K562 (cell line): ENCODE measurements around the gene CABP2. TPM values are rescaled to one million over a fixed set of nuclear protein-coding genes. Genes with fewer than 3 reads are reported as not detected.

Source experiments
- ATAC-seq: fragments of 200-7000 bp; cut with Tn5 transposase; 3 replicates; pipeline ENCODE4 v1.9.1; 2020; ENCODE audit warnings: moderate library complexity
- BruUV-seq: library from RNA; stranded (reverse); fragments of 400-500 nt; replicated peaks from 2 replicates; lab custom pipeline; 2021; lab: Mats Ljungman, UMichigan
- CTCF ChIA-PET: fragments of 300-600 bp; formaldehyde crosslinking; extraction: SDS; loops from one replicate; lab custom pipeline; 2021; ENCODE audit warnings: low intra/inter-chr PET ratio; lab: Yijun Ruan, JAX
- POLR2A ChIA-PET: fragments of 300-600, 350-650 bp; sonication (Branson Sonifier 250); formaldehyde crosslinking; extraction: SDS; loops from one replicate; lab custom pipeline; 2021; ENCODE audit warnings: antibody characterized with exemption, inconsistent platforms; lab: Yijun Ruan, JAX
- DNase-seq, 4 experiments: peaks; one replicate each; pipeline versions ENCODE4 v3.0.0 to v3.0.0-alpha.2; 2011 to 2018; ENCODE audit warnings: low spot score in 3 of 4, mixed read lengths in 3 of 4; ENCODE audit errors: extremely low read depth in 1 of 4
- FAIRE-seq: peaks from 2 replicates; lab custom pipeline; 2011; peaks lifted over from hg19 to GRCh38; lab: Jason Lieb, UNC
- H2AFZ ChIP-seq: 2 replicates; pipeline ENCODE4 v1.6.0; 2011; ENCODE audit warnings: low read depth, low read length, control low read depth, inconsistent platforms
- H3K27ac ChIP-seq: fragments of 200-600 bp; 3 replicates; pipeline ENCODE4 v1.8.0; 2011; ENCODE audit warnings: low read depth, mild to moderate bottlenecking, control low read depth, inconsistent platforms, low read length, moderate library complexity, mixed read lengths; ENCODE audit errors: extremely low read depth
- H3K27me3 ChIP-seq, 2 experiments: fragments of 300-600 bp in 1 of 2; 2 replicates in 1 of 2; 3 replicates in 1 of 2; pipeline versions ENCODE4 v1.6.0 to v1.8.0; 2011; ENCODE audit warnings: inconsistent platforms in 2 of 2, low read length in 2 of 2, mild to moderate bottlenecking in 1 of 2, mixed read lengths in 1 of 2, moderate library complexity in 1 of 2; ENCODE audit not compliant: control insufficient read depth in 2 of 2, insufficient read depth in 2 of 2
- H3K36me3 ChIP-seq: fragments of 300-600 bp; 3 replicates; pipeline ENCODE4 v1.8.0; 2011; ENCODE audit warnings: mild to moderate bottlenecking, low read length, inconsistent platforms; ENCODE audit not compliant: control insufficient read depth, insufficient read depth
- H3K4me1 ChIP-seq, 2 experiments: fragments of 200-600 bp in 1 of 2; replicated peaks in 1 of 2; 2 replicates in 1 of 2; 3 replicates in 1 of 2; pipeline versions ENCODE4 v1.5.1 to v1.8.0; 2011; ENCODE audit warnings: inconsistent platforms in 2 of 2, low read length in 2 of 2, mild to moderate bottlenecking in 1 of 2, mixed read lengths in 1 of 2, moderate library complexity in 1 of 2; ENCODE audit not compliant: control insufficient read depth in 2 of 2, insufficient read depth in 2 of 2
- H3K4me2 ChIP-seq: 2 replicates; pipeline ENCODE4 v1.6.1; 2011; ENCODE audit warnings: low read length, control low read depth, inconsistent platforms, mixed read lengths; ENCODE audit not compliant: insufficient read depth
- H3K4me3 ChIP-seq: fragments of 200-600 bp; sonication (generic), shearing (Covaris generic); 2 replicates; pipeline ENCODE4 v1.5.1; 2016; ENCODE audit warnings: control low read depth, inconsistent platforms
- H3K79me2 ChIP-seq: fragments of 200-600 bp; 3 replicates; pipeline ENCODE4 v1.8.0; 2011; ENCODE audit warnings: low read length, inconsistent platforms; ENCODE audit not compliant: control insufficient read depth, insufficient read depth
- H3K9ac ChIP-seq, 2 experiments: 2 replicates each; pipeline versions ENCODE4 v1.6.0 to v1.6.1; 2011; ENCODE audit warnings: low read depth in 2 of 2, low read length in 2 of 2, control low read depth in 1 of 2, inconsistent platforms in 1 of 2, mild to moderate bottlenecking in 1 of 2, mixed read lengths in 1 of 2; ENCODE audit not compliant: insufficient read depth in 1 of 2
- H3K9me1 ChIP-seq: one replicate; pipeline ENCODE4 v1.6.0; 2011; ENCODE audit warnings: inconsistent platforms, mild to moderate bottlenecking, low read length, moderate library complexity; ENCODE audit not compliant: control insufficient read depth, insufficient read depth
- H3K9me3 ChIP-seq: replicated peaks from 2 replicates; pipeline ENCODE4 v1.5.1; 2011; ENCODE audit warnings: low read depth, low read length, inconsistent platforms; ENCODE audit not compliant: control insufficient read depth, insufficient read depth
- H4K20me1 ChIP-seq: replicated peaks from 2 replicates; pipeline ENCODE4 v1.6.1; 2011; ENCODE audit warnings: low read length, inconsistent platforms, mixed read lengths; ENCODE audit not compliant: control insufficient read depth, insufficient read depth
- ETV6 ChIP-seq, 3 experiments: fragments of 150-350 bp in 1 of 3; sonication (generic) in 1 of 3; formaldehyde crosslinking in 1 of 3; IDR thresholded peaks; 2 replicates each; pipeline versions ENCODE4 v1.6.1 to v1.8.0; 2014 to 2022; ENCODE audit warnings: borderline replicate concordance in 2 of 3, low read depth in 2 of 3, antibody characterized with exemption in 1 of 3, low read length in 1 of 3, mild to moderate bottlenecking in 1 of 3, missing genetic modification reagents in 1 of 3
- LCOR ChIP-seq: sonication (generic); formaldehyde crosslinking; IDR thresholded peaks from 2 replicates; pipeline ENCODE4 v1.8.0; 2022; ENCODE audit warnings: mild to moderate bottlenecking, missing genetic modification reagents
- NFIC ChIP-seq: fragments of 450-650 bp; IDR thresholded peaks from 2 replicates; pipeline ENCODE4 v1.6.1; 2017; ENCODE audit warnings: mild to moderate bottlenecking, inconsistent platforms
- RBFOX2 ChIP-seq: fragments of 200-400 bp; formaldehyde crosslinking; IDR thresholded peaks from 2 replicates; pipeline ENCODE4 v1.6.1; 2017; ENCODE audit warnings: low read depth, mild to moderate bottlenecking, low read length, moderate library complexity
- SIRT6 ChIP-seq: IDR thresholded peaks from one replicate; pipeline ENCODE4 v1.6.1; 2012; ENCODE audit warnings: low read depth, mild to moderate bottlenecking, control low read depth, inconsistent platforms, low read length, moderate library complexity
- SP1 ChIP-seq: sonication (generic); formaldehyde crosslinking; IDR thresholded peaks from 2 replicates; pipeline ENCODE4 v1.8.1; 2022; ENCODE audit warnings: mild to moderate bottlenecking, missing genetic modification reagents
- ZNF197 ChIP-seq: fragments of 200-800 bp; sonication (Bioruptor generic); IDR thresholded peaks from 2 replicates; pipeline ENCODE4 v1.6.1; 2016; ENCODE audit warnings: low read depth, missing genetic modification characterization, missing compliant biosample characterization
- ZNF695 ChIP-seq: fragments of 450-650 bp; formaldehyde crosslinking; IDR thresholded peaks from 2 replicates; pipeline ENCODE4 v1.4.0; 2020; ENCODE audit warnings: mild to moderate bottlenecking, moderate library complexity
- ZNF830 ChIP-seq: fragments of 250-450 bp; sonication (Bioruptor Pico); IDR thresholded peaks from 2 replicates; pipeline ENCODE4 v1.5.0; 2021; ENCODE audit warnings: mild to moderate bottlenecking
- WGBS: fragments of 100-300 bp; shearing (Covaris generic); methylation state at CpG from one replicate; pipeline ENCODE4 v1.1.6; 2016; ENCODE audit warnings: low coverage, mixed read lengths; ENCODE audit not compliant: insufficient coverage; ENCODE audit errors: missing lambda C conversion rate; 5-methylcytosine and 5-hydroxymethylcytosine counted together
- in situ Hi-C: fragments of 300-500 bp; cut with MboI; formaldehyde crosslinking; loops from 4 replicates; pipeline ENCODE4 v1.15.0; 2018; ENCODE audit warnings: inconsistent platforms, mixed read lengths
- intact Hi-C: fragments of 100-400 bp; cut with micrococcal nuclease; formaldehyde crosslinking; loops from 2 replicates; pipeline ENCODE4 v1.14.2; 2022
- polyA plus RNA-seq, 8 experiments: library from polyadenylated mRNA; depleted of rRNA in 4 of 8; stranded (reverse) in 5 of 8; unstranded in 3 of 8; fragments of >200 nt; fragmentation: Nextera tagmentation in 2 of 8; fragmentation: Illumina TruSeq in 1 of 8; extraction: Ambion mirVana in 2 of 8; extraction: Trizol in 1 of 8; gene quantifications; 2 replicates each; pipeline versions ENCODE4 v1.2.1 to v1.2.3, GENCODE V29; 2011 to 2014; ENCODE audit warnings: inconsistent platforms in 1 of 8, missing spikeins in 1 of 8
- total RNA-seq, 7 experiments: library from RNA; depleted of rRNA in 6 of 7; stranded (reverse); fragments of >200 nt in 6 of 7; fragmentation: Illumina TruSeq in 2 of 7; extraction: Trizol in 2 of 7; gene quantifications; 2 replicates each; pipeline versions ENCODE4 v1.2.1 to v1.2.3, GENCODE V29; 2011 to 2021; ENCODE audit warnings: low replicate concordance in 1 of 7
- TF ChIP-seq, protein P1 (sequence below): fragments of 250-450 bp; sonication (Bioruptor Pico); IDR thresholded peaks from 2 replicates; pipeline ENCODE4 v1.5.0; 2021; ENCODE audit warnings: mild to moderate bottlenecking, moderate library complexity

The CABP2 gene
- total and polyA plus RNA-seq, 9 of the 15 experiments (the other 6 are each of a cell fraction or from before 2014, with no cell fraction given) = not detected

DNA sequence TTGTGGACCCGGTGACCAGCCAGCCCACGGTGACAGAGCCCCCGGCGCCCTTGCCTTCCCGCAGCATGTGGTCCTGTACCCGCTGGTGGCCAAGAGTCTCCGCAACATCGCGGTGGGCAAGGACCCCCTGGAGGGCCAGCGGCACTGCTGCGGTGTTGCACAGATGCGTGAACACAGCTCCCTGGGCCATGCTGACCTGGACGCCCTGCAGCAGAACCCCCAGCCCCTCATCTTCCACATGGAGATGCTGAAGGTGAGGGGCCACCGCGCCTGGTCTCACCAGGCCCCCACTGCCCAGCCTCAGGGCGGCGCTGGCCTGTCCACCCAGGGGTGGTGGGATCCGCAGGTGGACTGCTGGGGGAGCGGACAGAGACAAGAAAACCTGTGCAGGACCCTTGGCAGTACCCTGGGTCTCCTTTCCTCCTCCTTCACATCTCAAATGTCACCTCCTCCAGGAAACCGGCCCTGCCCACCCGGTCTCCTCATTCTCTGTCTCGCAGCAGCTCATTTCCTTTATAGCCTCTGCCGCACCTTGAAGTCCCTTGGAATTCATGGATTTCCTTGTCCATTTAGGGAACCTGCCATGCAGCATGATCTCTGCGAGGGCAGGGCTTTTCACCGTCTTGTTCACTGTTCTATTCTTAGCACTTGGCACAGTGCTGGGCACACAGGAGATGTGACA lies 33.9 kb downstream of the CABP2 start:
- intact Hi-C loops = no loop called here
- no peak for TF ChIP-seq ZNF695 (CRISPR knock-in tag)
- TF ChIP-seq RBFOX2 = peak; percentile 45; the same call in 1 of the 2 replicates
- no peak for FAIRE-seq
- Histone ChIP-seq H3K9me3 (no peaks in the 10 kb centered on the region), H3K79me2 (peaks cover 21% of the 10 kb centered on the region; the same call in 1 of the 3 replicates), H3K4me2 (no peak overlapping the region), H3K4me3 (no peak overlapping the region), H3K36me3 (peaks cover 69% of the 10 kb centered on the region; the same call in 2 of the 3 replicates), H3K4me1 (peaks cover 17 to 80% of the 10 kb centered on the region in 2 experiments), H4K20me1 (no peaks in the 10 kb centered on the region), H3K9ac (peak overlapping the region in 1 of 2 experiments; percentile 58; a peak in 1 of 4 replicates), H3K27me3 (no peaks in the 10 kb centered on the region), H3K9me1 (no peaks in the 10 kb centered on the region), H3K27ac (no peak overlapping the region), H2AFZ (no peak overlapping the region)
- no TSS peak for BruUV-seq
- 91% methylated on average over 24 of the region's 25 CpGs for WGBS
- no peak for ATAC-seq
- DNase-seq = no peak
- CTCF ChIA-PET = no interaction called here
- POLR2A ChIA-PET = interaction anchor here (1.6 kb wide), 1 partner anchor 10 kb away, joined by 9 read pairs; no protein-coding TSS in a partner anchor
- in situ Hi-C loops = no loop called here

DNA sequence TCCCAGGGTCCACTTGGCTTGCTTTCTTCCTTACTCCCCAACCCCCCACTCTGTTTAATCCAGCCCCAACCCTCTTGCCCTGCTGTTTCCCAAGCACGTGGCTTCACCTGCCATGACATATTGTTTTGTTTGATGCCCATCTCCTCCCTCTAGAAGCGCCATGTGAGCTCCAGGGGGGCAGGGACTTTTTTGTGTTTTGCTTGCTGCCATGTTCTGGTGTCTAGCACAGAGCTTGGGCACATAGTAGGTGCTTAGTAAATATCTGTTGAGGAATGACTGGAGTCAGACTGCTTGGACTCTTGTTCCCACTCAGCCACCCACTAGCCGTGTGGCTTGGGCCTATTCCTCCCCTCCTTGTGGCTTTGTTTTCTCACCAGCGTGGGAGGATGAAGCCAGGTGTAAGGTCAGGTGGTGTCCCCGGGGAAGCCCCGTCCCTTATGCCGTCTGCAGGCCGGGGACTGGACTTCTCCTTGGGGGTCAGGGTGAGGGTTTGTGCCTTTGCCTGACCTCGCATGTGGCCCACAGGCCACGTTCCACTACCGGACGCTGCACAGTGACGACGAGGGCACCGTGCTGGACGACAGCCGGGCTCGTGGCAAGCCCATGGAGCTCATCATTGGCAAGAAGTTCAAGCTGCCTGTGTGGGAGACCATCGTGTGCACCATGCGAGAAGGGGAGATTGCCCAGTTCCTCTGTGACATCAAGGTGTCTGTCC lies 36.6 kb downstream of the CABP2 start:
- peak overlapping the region in 1 of 2 experiments; percentile 80; a peak in 3 of 4 replicates for H3K9ac ChIP-seq
- H3K9me1 ChIP-seq = no peaks in the 10 kb centered on the region
- BruUV-seq = no TSS peak
- H3K27ac ChIP-seq = peak overlapping the region; percentile 42; the same call in 2 of the 3 replicates
- H3K9me3 ChIP-seq = no peaks in the 10 kb centered on the region
- H3K4me3 ChIP-seq = no peak overlapping the region
- H4K20me1 ChIP-seq = no peaks in the 10 kb centered on the region
- H3K36me3 ChIP-seq = peaks cover 43% of the 10 kb centered on the region; the same call in 1 of the 3 replicates
- peaks cover 28 to 79% of the 10 kb centered on the region in 2 experiments for H3K4me1 ChIP-seq
- in situ Hi-C loops (no loop called here), intact Hi-C loops (no loop called here)
- peaks cover 34% of the 10 kb centered on the region for H3K79me2 ChIP-seq
- ChIA-PET POLR2A (interaction anchor here (0.6 kb wide), 1 partner anchor 174 kb away, joined by 3 read pairs; no protein-coding TSS in a partner anchor), CTCF (no interaction called here)
- 87% methylated on average over 20 of the region's 20 CpGs for WGBS
- no peak for DNase-seq
- no peak for ATAC-seq
- H3K4me2 ChIP-seq = no peak overlapping the region
- no peak for FAIRE-seq
- no peaks in the 10 kb centered on the region for H3K27me3 ChIP-seq
- no peak overlapping the region for H2AFZ ChIP-seq
- TF ChIP-seq ETV6 (IDR thresholded peaks at IDR 0.05; ENCODE audit: borderline replicate concordance in 1 of 2, low read depth in 2 of 2, low read length in 1 of 2) (no peak), ETV6 (CRISPR knock-in tag; IDR thresholded peaks at IDR 0.05; ENCODE audit: borderline replicate concordance) (no peak), NFIC (no peak), LCOR (CRISPR knock-in tag) (no peak), SIRT6 (no peak), SP1 (CRISPR knock-in tag) (no peak), ZNF830 (CRISPR knock-in tag) (no peak), ZNF197 (CRISPR knock-in tag) (no peak)
- TF ChIP-seq, protein P1, sequence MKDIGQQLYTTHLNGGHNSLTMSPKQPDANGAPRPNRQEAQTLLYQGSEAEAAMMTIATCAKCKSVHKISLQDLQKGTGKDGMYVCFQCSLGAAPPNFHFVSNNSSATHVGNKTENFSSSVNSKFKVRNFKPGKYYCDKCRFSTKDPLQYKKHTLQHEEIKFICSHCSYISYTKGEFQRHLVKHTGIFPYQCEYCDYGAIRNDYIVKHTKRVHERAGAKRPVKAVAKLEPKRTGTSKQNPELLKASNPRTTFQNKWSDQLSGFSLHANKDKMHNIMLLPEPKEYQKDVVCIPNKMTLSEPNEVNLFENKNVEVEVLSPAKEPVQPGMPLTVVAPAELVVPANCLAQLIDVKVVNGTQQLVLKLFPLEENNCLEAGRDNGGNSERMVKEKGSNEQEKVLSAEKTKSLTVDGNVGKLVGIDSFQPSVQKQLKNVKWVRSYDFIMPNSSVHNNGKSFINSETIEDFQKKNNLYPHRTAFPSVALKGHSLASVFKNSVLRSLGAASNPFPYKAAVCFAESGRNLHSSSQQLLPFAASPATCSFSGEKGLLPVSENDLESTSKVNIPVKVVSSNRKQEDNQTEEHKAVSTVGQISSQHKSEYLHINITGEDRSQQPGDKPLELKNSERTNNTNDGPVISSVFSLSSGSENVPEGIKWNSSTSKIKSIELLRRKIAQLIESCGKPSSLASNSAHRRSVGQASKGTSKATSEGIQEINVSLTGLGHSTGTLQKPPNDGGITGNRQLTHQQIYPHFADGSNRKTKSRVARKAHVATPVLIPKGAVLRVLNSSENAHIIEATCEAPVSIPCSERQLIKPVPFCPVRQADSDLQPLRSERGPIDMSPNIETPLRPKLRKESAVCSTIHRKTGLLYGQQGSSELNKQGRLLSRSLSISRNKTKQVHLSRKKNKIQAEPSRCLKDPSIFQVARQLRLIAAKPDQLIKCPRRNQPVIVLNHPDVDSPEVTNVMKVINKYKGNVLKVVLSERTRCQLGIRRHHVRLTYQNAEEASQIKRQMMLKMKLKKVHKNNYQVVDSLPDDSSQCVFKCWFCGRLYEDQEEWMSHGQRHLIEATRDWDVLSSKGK (CRISPR knock-in tag) = no peak
